Spinal cord (tissue), 10 donors: Measurements from ENCODE around the gene AIG1. TPM values are rescaled to one million over a fixed set of nuclear protein-coding genes. Genes with fewer than 3 reads are reported as not detected.
A peak's percentile ranks its signal among the peaks of the same experiment; 100 is the strongest.

ENCODE experiments used
- DNase-seq, 6 donors: peaks; one replicate each; pipeline versions ENCODE4 v3.0.0 to v3.0.0-alpha.2; 2013 to 2015; ENCODE audit warnings: low spot score in 6 of 6, low read depth in 4 of 6
- H3K27ac ChIP-seq: one replicate; pipeline ENCODE4 v1.5.1; 2013; ENCODE audit warnings: low read depth, low read length, control low read depth
- H3K27me3 ChIP-seq: one replicate; pipeline ENCODE4 v1.6.1; 2013; ENCODE audit warnings: low read length; ENCODE audit not compliant: control insufficient read depth, insufficient read depth
- H3K36me3 ChIP-seq: one replicate; pipeline ENCODE4 v1.6.1; 2013; ENCODE audit warnings: low read length; ENCODE audit not compliant: control insufficient read depth, insufficient read depth
- H3K4me1 ChIP-seq: one replicate; pipeline ENCODE4 v1.6.1; 2013; ENCODE audit warnings: low read length; ENCODE audit not compliant: control insufficient read depth, insufficient read depth
- H3K4me3 ChIP-seq: one replicate; pipeline ENCODE4 v1.5.1; 2013; ENCODE audit warnings: low read depth, low read length, control low read depth
- H3K9me3 ChIP-seq: one replicate; pipeline ENCODE4 v1.6.1; 2013; ENCODE audit warnings: low read length; ENCODE audit not compliant: control insufficient read depth, insufficient read depth
- WGBS: methylation state at CpG from one replicate; pipeline ENCODE4 v1.1.5; 2013; ENCODE audit warnings: missing lambda C conversion rate; ENCODE audit not compliant: insufficient coverage; 5-methylcytosine and 5-hydroxymethylcytosine counted together
- polyA plus RNA-seq, 2 donors: library from polyadenylated mRNA; unstranded; fragments of 120-200 nt; gene quantifications; one replicate each; pipeline ENCODE4 v1.2.1, GENCODE V29; 2013; ENCODE audit not compliant: insufficient read length in 2 of 2
- total RNA-seq, 2 donors: library from RNA; depleted of rRNA in 1 of 2; stranded (reverse); fragments of 120-200 nt in 1 of 2; fragments of >200 nt in 1 of 2; gene quantifications; one replicate each; pipeline versions ENCODE4 v1.2.3 to v1.2.4, GENCODE V29; 2013 to 2014
- donor health status: healthy.

Gene AIG1
- total and polyA plus RNA-seq, 4 donors, result 56.5 to 72.6 (median 70.3) TPM

- 96% methylated on average over 6 of the region's 7 CpGs for WGBS
- Histone ChIP-seq H3K4me3 (no peak overlapping the region), H3K4me1 (no peaks in the 10 kb centered on the region), H3K9me3 (no peaks in the 10 kb centered on the region), H3K36me3 (no peaks in the 10 kb centered on the region), H3K27me3 (no peaks in the 10 kb centered on the region), H3K27ac (no peak overlapping the region)
- DNase-seq, result no peak
Measured at GRCh38 chr6:143260857-143261256, 200.2 kb downstream of the AIG1 start.

GRCh38 chr6:143261899-143262436 lies 201.3 kb downstream of the AIG1 start:
- no CpG with 5 or more reads among the region's 3 CpGs for WGBS
- H3K27me3 ChIP-seq, result no peaks in the 10 kb centered on the region
- DNase-seq, result peak in 1 of 6 donors; percentile 68

GRCh38 chr6:143262859-143263258 lies 202.2 kb downstream of the AIG1 start:
- no CpG with 5 or more reads among the region's 2 CpGs for WGBS
- Histone ChIP-seq H3K9me3 (no peaks in the 10 kb centered on the region), H3K36me3 (no peaks in the 10 kb centered on the region), H3K27me3 (no peaks in the 10 kb centered on the region), H3K27ac (no peak overlapping the region), H3K4me1 (no peaks in the 10 kb centered on the region), H3K4me3 (no peak overlapping the region)
- DNase-seq, result no peak

More at GRCh38 chr6:143261899-143262436, 201.3 kb downstream of the AIG1 start:
- H3K36me3 ChIP-seq, result no peaks in the 10 kb centered on the region
- no peak overlapping the region for H3K27ac ChIP-seq
- no peaks in the 10 kb centered on the region for H3K9me3 ChIP-seq
- H3K4me3 ChIP-seq, result no peak overlapping the region
- H3K4me1 ChIP-seq, result no peaks in the 10 kb centered on the region

- Histone ChIP-seq H3K4me1 (no peaks in the 10 kb centered on the region), H3K36me3 (no peaks in the 10 kb centered on the region), H3K27me3 (no peaks in the 10 kb centered on the region), H3K27ac (no peak overlapping the region), H3K4me3 (no peak overlapping the region), H3K9me3 (no peaks in the 10 kb centered on the region)
- 28% methylated on average over 3 of the region's 5 CpGs for WGBS
- peak in 2 of 6 donors; percentile 27 to 80 for DNase-seq
Measured at GRCh38 chr6:143264379-143264778, 203.7 kb downstream of the AIG1 start.

GRCh38 chr6:143264986-143265764 lies 204.5 kb downstream of the AIG1 start:
- DNase-seq, result peak in 1 of 6 donors; percentile 54
- Histone ChIP-seq H3K4me1 (no peaks in the 10 kb centered on the region), H3K9me3 (no peaks in the 10 kb centered on the region), H3K27ac (no peak overlapping the region), H3K4me3 (no peak overlapping the region), H3K27me3 (no peaks in the 10 kb centered on the region), H3K36me3 (no peaks in the 10 kb centered on the region)
- 40% methylated on average over 1 of the region's 4 CpGs for WGBS

GRCh38 chr6:143267760-143268159 lies 207.1 kb downstream of the AIG1 start:
- Histone ChIP-seq H3K4me3 (no peak overlapping the region), H3K36me3 (no peaks in the 10 kb centered on the region), H3K9me3 (no peaks in the 10 kb centered on the region), H3K27ac (no peak overlapping the region), H3K27me3 (no peaks in the 10 kb centered on the region), H3K4me1 (no peaks in the 10 kb centered on the region)
- 83% methylated on average over 2 of the region's 2 CpGs for whole genome bisulfite sequencing
- DNase-seq, result no peak

GRCh38 chr6:143268439-143268838 lies 207.8 kb downstream of the AIG1 start:
- no peak overlapping the region for H3K4me3 ChIP-seq
- no peak for DNase-seq
- no peaks in the 10 kb centered on the region for H3K36me3 ChIP-seq
- H3K27me3 ChIP-seq, result no peaks in the 10 kb centered on the region
- no peak overlapping the region for H3K27ac ChIP-seq
- no peaks in the 10 kb centered on the region for H3K4me1 ChIP-seq
- no peaks in the 10 kb centered on the region for H3K9me3 ChIP-seq
- WGBS, result 100% methylated on average over 1 of the region's 1 CpG

- 80% methylated on average over 1 of the region's 1 CpG for WGBS
- H3K27ac ChIP-seq, result no peak overlapping the region
- no peaks in the 10 kb centered on the region for H3K27me3 ChIP-seq
Measured at GRCh38 chr6:143270026-143270425, 209.3 kb downstream of the AIG1 start.

GRCh38 chr6:143271024-143271423 lies 210.3 kb downstream of the AIG1 start:
- H3K4me1 ChIP-seq, result no peaks in the 10 kb centered on the region
- H3K27me3 ChIP-seq, result no peaks in the 10 kb centered on the region
- no peak overlapping the region for H3K4me3 ChIP-seq
- H3K9me3 ChIP-seq, result no peaks in the 10 kb centered on the region
- peak in 2 of 6 donors; percentile 73 to 87 for DNase-seq
- H3K27ac ChIP-seq, result no peak overlapping the region
- WGBS, result 40% methylated on average over 1 of the region's 4 CpGs
- H3K36me3 ChIP-seq, result no peaks in the 10 kb centered on the region

More at GRCh38 chr6:143270026-143270425, 209.3 kb downstream of the AIG1 start:
- H3K9me3 ChIP-seq, result no peaks in the 10 kb centered on the region
- DNase-seq, result no peak
- H3K4me3 ChIP-seq, result no peak overlapping the region
- no peaks in the 10 kb centered on the region for H3K36me3 ChIP-seq
- no peaks in the 10 kb centered on the region for H3K4me1 ChIP-seq

- Histone ChIP-seq H3K4me1 (no peaks in the 10 kb centered on the region), H3K36me3 (no peaks in the 10 kb centered on the region), H3K9me3 (no peaks in the 10 kb centered on the region), H3K27ac (no peak overlapping the region), H3K4me3 (no peak overlapping the region), H3K27me3 (no peaks in the 10 kb centered on the region)
- DNase-seq, result no peak
- 100% methylated on average over 2 of the region's 4 CpGs for WGBS
Measured at GRCh38 chr6:143276436-143276835, 215.7 kb downstream of the AIG1 start.
